HepG2 (cell line): ENCODE results near the gene IL18. TPM values are rescaled to one million over a fixed set of nuclear protein-coding genes. Genes with fewer than 3 reads are reported as not detected.

Experiments
- ATAC-seq: fragments of 200-7000 bp; cut with Tn5 transposase; 3 replicates; pipeline ENCODE4 v1.9.1; 2020; ENCODE audit warnings: mild to moderate bottlenecking, moderate library complexity
- BruUV-seq: library from RNA; stranded (reverse); fragments of 400-500 nt; replicated peaks from 2 replicates; lab custom pipeline; 2021; lab: Mats Ljungman, UMichigan
- CTCF ChIA-PET: fragments of 300-600 bp; formaldehyde crosslinking; extraction: SDS; loops from one replicate; lab custom pipeline; 2021; ENCODE audit warnings: low total read pairs, inconsistent platforms, low intra/inter-chr PET ratio; lab: Yijun Ruan, JAX
- POLR2A ChIA-PET: fragments of 350-600 bp; sonication (Branson Sonifier 250); formaldehyde crosslinking; loops from one replicate; lab custom pipeline; 2020; ENCODE audit warnings: antibody characterized with exemption, inconsistent platforms; lab: Yijun Ruan, JAX
- DNase-seq: peaks from one replicate; pipeline ENCODE4 v3.0.0-alpha.2; 2015; ENCODE audit warnings: low spot score
- FAIRE-seq: peaks from 3 replicates; lab custom pipeline; 2011; peaks lifted over from hg19 to GRCh38; lab: Jason Lieb, UNC
- H2AFZ ChIP-seq: one replicate; pipeline ENCODE4 v1.6.1; 2011; ENCODE audit warnings: low read length, inconsistent platforms
- H3K27ac ChIP-seq: fragments of 300-600 bp; 3 replicates; pipeline ENCODE4 v1.8.0; 2011; ENCODE audit warnings: mixed run types, mild to moderate bottlenecking, mixed read lengths, low read length, inconsistent platforms; ENCODE audit not compliant: insufficient read depth; ENCODE audit errors: extremely low read length
- H3K27me3 ChIP-seq, 2 experiments: fragments of 200-600 bp in 1 of 2; 2 replicates in 1 of 2; 3 replicates in 1 of 2; pipeline versions ENCODE4 v1.6.0 to v1.8.0; 2011; ENCODE audit warnings: low read length in 2 of 2, mild to moderate bottlenecking in 2 of 2, moderate library complexity in 2 of 2, inconsistent platforms in 1 of 2; ENCODE audit not compliant: insufficient read depth in 2 of 2, control insufficient read depth in 1 of 2
- H3K36me3 ChIP-seq, 2 experiments: fragments of 200-600 bp in 1 of 2; replicated peaks in 1 of 2; 2 replicates in 1 of 2; 3 replicates in 1 of 2; pipeline versions ENCODE4 v1.5.1 to v1.8.0; 2011; ENCODE audit warnings: low read length in 2 of 2, inconsistent platforms in 1 of 2; ENCODE audit not compliant: insufficient read depth in 2 of 2, control insufficient read depth in 1 of 2
- H3K4me1 ChIP-seq: 2 replicates; pipeline ENCODE4 v1.5.1; 2012; ENCODE audit warnings: low read length, inconsistent platforms; ENCODE audit not compliant: insufficient read depth
- H3K4me2 ChIP-seq: 2 replicates; pipeline ENCODE4 v1.6.0; 2011; ENCODE audit warnings: low read depth, low read length, inconsistent platforms
- H3K4me3 ChIP-seq, 3 experiments: fragments of 200-600 bp in 1 of 3; sonication (generic), shearing (Covaris generic) in 1 of 3; replicated peaks in 1 of 3; 2 replicates each; pipeline ENCODE4 v1.5.1; 2011 to 2016; ENCODE audit warnings: low read length in 3 of 3, inconsistent platforms in 2 of 3, low read depth in 2 of 3, mild to moderate bottlenecking in 2 of 3, control low read depth in 1 of 3, mixed read lengths in 1 of 3; ENCODE audit not compliant: insufficient read depth in 1 of 3
- H3K79me2 ChIP-seq: one replicate; pipeline ENCODE4 v1.6.1; 2011; ENCODE audit warnings: low read length, inconsistent platforms; ENCODE audit not compliant: insufficient read depth
- H3K9ac ChIP-seq: 2 replicates; pipeline ENCODE4 v1.6.0; 2011; ENCODE audit warnings: mild to moderate bottlenecking, low read depth, low read length, inconsistent platforms; ENCODE audit not compliant: insufficient read depth
- H3K9me3 ChIP-seq: 2 replicates; pipeline ENCODE4 v1.5.1; 2012; ENCODE audit warnings: mild to moderate bottlenecking, low read length
- H4K20me1 ChIP-seq: 2 replicates; pipeline ENCODE4 v1.6.0; 2011; ENCODE audit warnings: inconsistent platforms, mild to moderate bottlenecking, low read length, moderate library complexity; ENCODE audit not compliant: insufficient read depth
- CREB1 ChIP-seq, 2 experiments: fragments of 450-650 bp in 1 of 2; IDR thresholded peaks; 2 replicates each; pipeline ENCODE4 v1.6.1; 2016 to 2017; ENCODE audit warnings: control low read depth in 1 of 2, mild to moderate bottlenecking in 1 of 2, missing compliant biosample characterization in 1 of 2, missing genetic modification characterization in 1 of 2
- GLMP ChIP-seq: sonication (generic); formaldehyde crosslinking; IDR thresholded peaks from 2 replicates; pipeline ENCODE4 v1.9.0; 2021; ENCODE audit warnings: missing genetic modification reagents, mild to moderate bottlenecking, borderline replicate concordance
- HNF1B ChIP-seq: sonication (generic); formaldehyde crosslinking; IDR thresholded peaks from 2 replicates; pipeline ENCODE4 v1.5.1; 2020; ENCODE audit warnings: mild to moderate bottlenecking, moderate library complexity, missing genetic modification reagents
- NFIC ChIP-seq: IDR thresholded peaks from 2 replicates; pipeline ENCODE4 v1.6.1; 2012; ENCODE audit warnings: mild to moderate bottlenecking, low read length, inconsistent platforms
- RBM22 ChIP-seq: fragments of 200-400 bp; formaldehyde crosslinking; optimal IDR thresholded peaks from 2 replicates; pipeline ENCODE3; 2017; ENCODE audit warnings: mild to moderate bottlenecking, low read length, moderate library complexity
- TBP ChIP-seq: sonication (generic); formaldehyde crosslinking; IDR thresholded peaks from 2 replicates; pipeline ENCODE4 v1.5.0; 2020; ENCODE audit warnings: missing genetic modification reagents
- ZBTB25 ChIP-seq: IDR thresholded peaks from 2 replicates; pipeline ENCODE4 v1.6.1; 2018; ENCODE audit warnings: missing genetic modification reagents
- ZNF275 ChIP-seq: sonication (generic); formaldehyde crosslinking; IDR thresholded peaks from 2 replicates; pipeline ENCODE4 v1.8.0; 2022; ENCODE audit warnings: missing genetic modification reagents, mild to moderate bottlenecking, inconsistent platforms, borderline replicate concordance
- ZNF350 ChIP-seq: sonication (generic); formaldehyde crosslinking; IDR thresholded peaks from 2 replicates; pipeline ENCODE4 v1.4.0; 2020; ENCODE audit warnings: mild to moderate bottlenecking, low read depth, missing genetic modification reagents, borderline replicate concordance
- ZNF589 ChIP-seq: sonication (generic); formaldehyde crosslinking; conservative IDR thresholded peaks from 2 replicates; pipeline ENCODE4 v1.8.0; 2022; ENCODE audit warnings: mild to moderate bottlenecking, moderate library complexity, missing genetic modification reagents
- WGBS: methylation state at CpG from one replicate; pipeline ENCODE4 v1.1.6; 2017; ENCODE audit warnings: low lambda C conversion rate; 5-methylcytosine and 5-hydroxymethylcytosine counted together
- in situ Hi-C: cut with HindIII; loops from 2 replicates; pipeline ENCODE4 v1.10.0; 2017; ENCODE audit warnings: low pct_unique_long_range_greater_than_20kb; ENCODE audit not compliant: extremely low pct_ligation_motif_present
- intact Hi-C: fragments of 100-400 bp; cut with micrococcal nuclease; formaldehyde crosslinking; loops from one replicate; pipeline ENCODE4 v1.10.0; 2022; ENCODE audit not compliant: unreplicated experiment
- polyA plus RNA-seq, 8 experiments: library from polyadenylated mRNA; depleted of rRNA in 3 of 8; stranded (reverse) in 7 of 8; unstranded in 1 of 8; fragments of >200 nt; fragmentation: Illumina TruSeq in 4 of 8; extraction: Trizol in 4 of 8; gene quantifications; 2 replicates each; pipeline versions ENCODE4 v1.2.1 to v1.2.3, GENCODE V29; 2011 to 2016; ENCODE audit warnings: low read depth in 4 of 8, missing spikeins in 1 of 8, mixed read lengths in 1 of 8; ENCODE audit not compliant: insufficient read depth in 1 of 8
- total RNA-seq, 5 experiments: library from RNA; depleted of rRNA; stranded (reverse); fragments of >200 nt; fragmentation: Illumina TruSeq; extraction: Trizol; gene quantifications; 2 replicates each; pipeline ENCODE4 v1.2.3, GENCODE V29; 2016; ENCODE audit warnings: low read depth in 1 of 5
- TF ChIP-seq, protein P1 (sequence below): sonication (generic); formaldehyde crosslinking; IDR thresholded peaks from 2 replicates; pipeline ENCODE4 v1.4.0; 2020; ENCODE audit warnings: low read depth, missing genetic modification reagents
- TF ChIP-seq, protein P2 (sequence below): sonication (generic); formaldehyde crosslinking; IDR thresholded peaks from 2 replicates; pipeline ENCODE4 v1.5.0; 2020; ENCODE audit warnings: mild to moderate bottlenecking, missing genetic modification reagents

IL18 gene
- total and polyA plus RNA-seq, 2 of the 13 experiments (the other 11 are each of a cell fraction or from before 2014, with no cell fraction given): 0.89 to 2.7 TPM

DNA sequence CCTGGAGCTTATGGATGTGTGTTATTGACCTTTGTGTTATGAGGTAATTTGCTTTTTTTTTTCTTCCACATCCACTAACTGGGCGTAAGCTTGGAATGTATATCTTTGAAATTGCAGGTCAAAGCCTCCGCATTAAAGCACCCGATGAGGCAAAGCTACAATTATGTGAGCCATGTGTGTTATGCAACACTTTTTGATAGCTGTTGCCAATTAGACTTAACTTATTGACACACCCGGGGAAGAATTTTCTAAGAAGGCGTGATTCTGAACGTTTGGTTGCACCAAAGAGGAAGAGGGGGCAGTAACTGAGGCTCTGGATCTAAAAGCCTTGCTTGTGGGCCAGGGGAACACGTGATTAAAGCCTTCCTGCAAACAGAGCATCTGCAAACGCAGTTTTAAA lies 2.7 kb upstream of the IL18 start:
- Histone ChIP-seq H3K9ac (no peak overlapping the region), H3K27ac (no peak overlapping the region), H3K4me1 (peaks cover 47% of the 10 kb centered on the region), H3K79me2 (no peaks in the 10 kb centered on the region), H2AFZ (peak overlapping the region; percentile 46), H3K4me2 (peak overlapping the region; percentile 51), H3K4me3 (no peak overlapping the region; a peak in 1 of 6 replicates), H3K9me3 (no peaks in the 10 kb centered on the region), H4K20me1 (no peaks in the 10 kb centered on the region), H3K36me3 (no peaks in the 10 kb centered on the region), H3K27me3 (no peaks in the 10 kb centered on the region)
- WGBS: 28% methylated on average over 8 of the region's 8 CpGs
- no TSS peak for BruUV-seq
- DNase-seq (peak; percentile 51), FAIRE-seq (no peak), ATAC-seq (no peak)
- intact Hi-C loops (no loop called here), in situ Hi-C loops (no loop called here)
- POLR2A ChIA-PET: no interaction called here
- CTCF ChIA-PET: no interaction called here
- no peak for TF ChIP-seq HNF1B (CRISPR knock-in tag)
- no peak for TF ChIP-seq ZNF350 (CRISPR knock-in tag)
- TF ChIP-seq, protein P1, sequence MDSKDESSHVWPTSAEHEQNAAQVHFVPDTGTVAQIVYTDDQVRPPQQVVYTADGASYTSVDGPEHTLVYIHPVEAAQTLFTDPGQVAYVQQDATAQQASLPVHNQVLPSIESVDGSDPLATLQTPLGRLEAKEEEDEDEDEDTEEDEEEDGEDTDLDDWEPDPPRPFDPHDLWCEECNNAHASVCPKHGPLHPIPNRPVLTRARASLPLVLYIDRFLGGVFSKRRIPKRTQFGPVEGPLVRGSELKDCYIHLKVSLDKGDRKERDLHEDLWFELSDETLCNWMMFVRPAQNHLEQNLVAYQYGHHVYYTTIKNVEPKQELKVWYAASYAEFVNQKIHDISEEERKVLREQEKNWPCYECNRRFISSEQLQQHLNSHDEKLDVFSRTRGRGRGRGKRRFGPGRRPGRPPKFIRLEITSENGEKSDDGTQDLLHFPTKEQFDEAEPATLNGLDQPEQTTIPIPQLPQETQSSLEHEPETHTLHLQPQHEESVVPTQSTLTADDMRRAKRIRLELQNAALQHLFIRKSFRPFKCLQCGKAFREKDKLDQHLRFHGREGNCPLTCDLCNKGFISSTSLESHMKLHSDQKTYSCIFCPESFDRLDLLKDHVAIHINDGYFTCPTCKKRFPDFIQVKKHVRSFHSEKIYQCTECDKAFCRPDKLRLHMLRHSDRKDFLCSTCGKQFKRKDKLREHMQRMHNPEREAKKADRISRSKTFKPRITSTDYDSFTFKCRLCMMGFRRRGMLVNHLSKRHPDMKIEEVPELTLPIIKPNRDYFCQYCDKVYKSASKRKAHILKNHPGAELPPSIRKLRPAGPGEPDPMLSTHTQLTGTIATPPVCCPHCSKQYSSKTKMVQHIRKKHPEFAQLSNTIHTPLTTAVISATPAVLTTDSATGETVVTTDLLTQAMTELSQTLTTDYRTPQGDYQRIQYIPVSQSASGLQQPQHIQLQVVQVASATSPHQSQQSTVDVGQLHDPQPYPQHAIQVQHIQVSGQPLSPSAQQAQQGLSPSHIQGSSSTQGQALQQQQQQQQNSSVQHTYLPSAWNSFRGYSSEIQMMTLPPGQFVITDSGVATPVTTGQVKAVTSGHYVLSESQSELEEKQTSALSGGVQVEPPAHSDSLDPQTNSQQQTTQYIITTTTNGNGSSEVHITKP (CRISPR knock-in tag): no peak
- TF ChIP-seq RBM22: no peak
- no peak for TF ChIP-seq TBP
- TF ChIP-seq GLMP: no peak
- TF ChIP-seq ZBTB25: no peak
- no peak for TF ChIP-seq CREB1 (IDR thresholded peaks at IDR 0.05)
- TF ChIP-seq CREB1 (CRISPR knock-in tag; IDR thresholded peaks at IDR 0.05): peak; percentile 42; the same call in 1 of the 2 replicates
- TF ChIP-seq ZNF275: no peak
- TF ChIP-seq, protein P2, sequence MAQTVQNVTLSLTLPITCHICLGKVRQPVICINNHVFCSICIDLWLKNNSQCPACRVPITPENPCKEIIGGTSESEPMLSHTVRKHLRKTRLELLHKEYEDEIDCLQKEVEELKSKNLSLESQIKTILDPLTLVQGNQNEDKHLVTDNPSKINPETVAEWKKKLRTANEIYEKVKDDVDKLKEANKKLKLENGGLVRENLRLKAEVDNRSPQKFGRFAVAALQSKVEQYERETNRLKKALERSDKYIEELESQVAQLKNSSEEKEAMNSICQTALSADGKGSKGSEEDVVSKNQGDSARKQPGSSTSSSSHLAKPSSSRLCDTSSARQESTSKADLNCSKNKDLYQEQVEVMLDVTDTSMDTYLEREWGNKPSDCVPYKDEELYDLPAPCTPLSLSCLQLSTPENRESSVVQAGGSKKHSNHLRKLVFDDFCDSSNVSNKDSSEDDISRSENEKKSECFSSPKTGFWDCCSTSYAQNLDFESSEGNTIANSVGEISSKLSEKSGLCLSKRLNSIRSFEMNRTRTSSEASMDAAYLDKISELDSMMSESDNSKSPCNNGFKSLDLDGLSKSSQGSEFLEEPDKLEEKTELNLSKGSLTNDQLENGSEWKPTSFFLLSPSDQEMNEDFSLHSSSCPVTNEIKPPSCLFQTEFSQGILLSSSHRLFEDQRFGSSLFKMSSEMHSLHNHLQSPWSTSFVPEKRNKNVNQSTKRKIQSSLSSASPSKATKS (CRISPR knock-in tag): no peak
- TF ChIP-seq ZNF589 (CRISPR knock-in tag): no peak
- TF ChIP-seq NFIC: no peak
